ENCODE results near the gene TMEM235. TPM values are rescaled to one million over a fixed set of nuclear protein-coding genes. Genes with fewer than 3 reads are reported as not detected.

The TMEM235 gene
- total and polyA plus RNA-seq, 2 experiments from 2014 or later, result not detected

- Histone ChIP-seq H3K27ac (ENCODE audit: low read depth) (no peak overlapping the region), H3K4me1 (ENCODE audit: insufficient read depth) (no peaks in the 10 kb centered on the region), H4K20me1 (replicated peaks; ENCODE audit: insufficient read depth) (no peaks in the 10 kb centered on the region), H3K9me2 (ENCODE audit: insufficient read depth) (no peaks in the 10 kb centered on the region), H3F3A (replicated peaks; ENCODE audit: low read depth) (no peaks in the 10 kb centered on the region), H2AFZ (no peak overlapping the region), H3K4me3 (no peak overlapping the region), H3K4me2 (no peak overlapping the region), H3K27me3 (ENCODE audit: insufficient read depth) (no peaks in the 10 kb centered on the region), H3K79me2 (replicated peaks; ENCODE audit: insufficient read depth) (no peaks in the 10 kb centered on the region), H3K36me3 (ENCODE audit: insufficient read depth) (no peaks in the 10 kb centered on the region)
- DNase-seq (ENCODE audit: low spot score) (no peak), ATAC-seq (no peak)
- H3K4me1 Mint-ChIP-seq, result peaks cover 4% of the 10 kb centered on the region; the same call in 1 of the 3 replicates
- peaks cover 17% of the 10 kb centered on the region for H3K27me3 Mint-ChIP-seq (ENCODE audit: insufficient read depth, low read depth, poor library complexity)
- no peaks in the 10 kb centered on the region; the same call in 1 of the 3 replicates for H3K9me3 Mint-ChIP-seq
- H3K27ac Mint-ChIP-seq, result no peak overlapping the region
- no peaks in the 10 kb centered on the region; the same call in 2 of the 3 replicates for H3K36me3 Mint-ChIP-seq (ENCODE audit: low read depth)
- no peak for TF ChIP-seq ZNF114 (CRISPR knock-in tag; IDR thresholded peaks at IDR 0.05)
- TF ChIP-seq CTCF (conservative IDR thresholded peaks at IDR 0.05; ENCODE audit: low read depth in 2 of 2), result no peak
- no peak for TF ChIP-seq CREB1 (CRISPR knock-in tag; IDR thresholded peaks at IDR 0.05; ENCODE audit: low read depth)
- TF ChIP-seq EZH2phosphoT487 (IDR thresholded peaks at IDR 0.05; ENCODE audit: unreplicated experiment), result no peak
- no peak for TF ChIP-seq ETS1 (IDR thresholded peaks at IDR 0.05)
- no peak for TF ChIP-seq POLR2AphosphoS5 (IDR thresholded peaks at IDR 0.05; ENCODE audit: low read depth)
- no peak for TF ChIP-seq STAT1 (IDR thresholded peaks at IDR 0.05; ENCODE audit: unreplicated experiment)
- TF ChIP-seq NANOG (IDR thresholded peaks at IDR 0.05; ENCODE audit: borderline replicate concordance), result no peak
- no peak for TF ChIP-seq ZNF331 (CRISPR knock-in tag; IDR thresholded peaks at IDR 0.05; ENCODE audit: low read depth)
- TF ChIP-seq REST (IDR thresholded peaks at IDR 0.05; ENCODE audit: unreplicated experiment), result no peak
- TF ChIP-seq ZNF462 (CRISPR knock-in tag; IDR thresholded peaks at IDR 0.05), result no peak
- TF ChIP-seq JUNB (IDR thresholded peaks at IDR 0.05; ENCODE audit: unreplicated experiment), result no peak
- no peak for TF ChIP-seq EZH2 (IDR thresholded peaks at IDR 0.05; ENCODE audit: low read depth, unreplicated experiment)
- H3K4me3 Mint-ChIP-seq, result no peak overlapping the region
These were observed 8.7 kb downstream of the TMEM235 start for GRCh38 chr17:78240012-78240655.
